ENCODE results near the gene TENM4.

TENM4 gene

GRCh38 chr11:78763664-78764063, 677.2 kb downstream of the TENM4 start:
- DNase-seq = no peak

GRCh38 chr11:78762105-78762504, 678.7 kb downstream of the TENM4 start:
- DNase-seq = no peak

DNA sequence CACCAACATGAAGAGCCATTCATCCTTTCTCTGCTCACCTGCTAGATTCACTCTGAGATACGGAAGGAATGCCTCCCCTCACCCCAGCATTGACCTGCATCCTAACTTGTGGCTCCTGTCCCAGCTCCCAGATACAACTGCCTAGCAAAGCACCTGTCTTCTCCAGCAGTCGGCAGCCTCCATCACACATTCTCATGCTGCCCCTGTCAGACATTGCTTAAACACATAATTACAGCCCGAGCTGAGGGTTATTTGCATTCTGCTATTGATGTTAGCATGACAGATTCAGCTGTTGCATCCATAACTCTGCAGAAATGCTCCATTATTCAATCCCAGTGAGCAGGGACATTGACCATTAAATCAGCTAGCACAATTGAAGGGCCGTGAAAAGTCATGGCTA, 681.8 kb downstream of the TENM4 start:
- DNase-seq = no peak

GRCh38 chr11:78753297-78753696, 687.5 kb downstream of the TENM4 start:
- DNase-seq = no peak

DNA sequence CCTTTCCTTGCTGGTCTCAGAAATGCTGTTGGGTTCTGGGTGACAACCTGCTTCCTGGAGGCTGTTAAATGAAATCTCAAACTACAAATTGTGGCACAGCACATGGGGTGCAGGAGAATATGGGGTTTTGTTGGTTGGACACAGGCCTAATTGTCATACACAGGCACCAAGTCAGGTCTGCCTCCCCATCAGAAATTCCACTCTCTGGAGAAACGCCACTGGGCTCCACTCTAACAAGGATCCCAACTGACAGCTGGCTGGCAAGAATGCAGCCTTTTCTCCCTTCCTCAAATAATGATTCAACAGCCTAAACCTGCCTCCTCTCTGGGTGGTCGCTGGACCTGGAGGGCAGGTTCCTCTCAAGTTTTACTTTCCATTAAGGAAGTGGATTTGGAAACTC, 688.3 kb downstream of the TENM4 start:
- no peak for DNase-seq

DNA sequence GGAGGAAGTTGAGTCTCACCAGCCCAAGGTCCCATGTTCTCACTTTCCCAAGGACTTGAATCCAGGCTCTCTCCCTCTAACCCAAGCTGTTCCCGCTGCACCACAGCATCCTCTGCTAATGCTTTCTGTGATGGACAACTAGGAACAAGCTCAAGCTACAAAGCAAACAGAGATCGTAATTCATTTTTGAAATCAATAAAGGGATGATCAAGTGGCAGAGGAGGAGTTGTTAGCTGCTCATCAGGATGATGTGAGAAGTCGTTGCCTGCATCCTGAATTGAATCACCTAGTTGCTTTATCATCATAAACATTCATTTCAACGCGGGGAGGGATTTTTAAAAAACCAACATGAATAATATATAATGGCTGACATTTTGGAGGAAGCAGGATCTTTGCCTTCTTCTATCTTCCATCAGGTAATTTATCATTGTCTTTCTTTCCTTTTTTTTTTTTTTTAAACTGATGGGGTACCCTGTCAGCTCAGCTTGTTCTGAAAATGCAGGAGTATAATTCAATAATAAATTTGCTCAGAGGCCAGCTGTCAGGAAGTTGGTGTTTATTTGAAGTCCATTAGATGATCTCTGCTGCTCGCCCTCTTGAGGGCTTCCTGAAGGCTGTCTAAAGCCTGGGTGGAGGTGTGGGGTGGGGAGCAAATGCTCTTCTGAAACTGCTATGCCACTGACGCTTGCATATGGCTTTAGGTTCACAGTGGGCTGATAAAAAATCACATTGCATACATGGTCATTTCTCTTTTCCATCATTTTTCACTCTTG, 691.7 kb downstream of the TENM4 start:
- DNase-seq = no peak

DNA sequence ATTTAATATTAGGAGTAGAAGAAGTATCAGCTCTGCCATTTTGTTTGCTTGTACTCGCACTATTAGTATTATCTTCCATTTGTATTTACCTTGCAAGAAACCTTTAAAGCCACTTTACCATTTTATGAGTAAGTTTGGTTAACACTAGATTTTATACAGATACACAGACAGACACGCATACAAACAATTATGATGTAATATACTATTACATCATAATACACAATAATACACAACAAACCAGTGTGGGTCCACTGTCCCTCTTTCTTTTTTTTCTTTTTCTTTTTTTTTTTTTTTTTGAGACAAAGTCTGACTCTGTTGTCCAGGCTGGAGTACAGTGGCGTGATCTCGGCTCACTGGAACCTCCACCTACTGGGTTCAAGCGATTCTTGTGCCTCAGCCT, 695.9 kb downstream of the TENM4 start:
- no peak for DNase-seq

DNA sequence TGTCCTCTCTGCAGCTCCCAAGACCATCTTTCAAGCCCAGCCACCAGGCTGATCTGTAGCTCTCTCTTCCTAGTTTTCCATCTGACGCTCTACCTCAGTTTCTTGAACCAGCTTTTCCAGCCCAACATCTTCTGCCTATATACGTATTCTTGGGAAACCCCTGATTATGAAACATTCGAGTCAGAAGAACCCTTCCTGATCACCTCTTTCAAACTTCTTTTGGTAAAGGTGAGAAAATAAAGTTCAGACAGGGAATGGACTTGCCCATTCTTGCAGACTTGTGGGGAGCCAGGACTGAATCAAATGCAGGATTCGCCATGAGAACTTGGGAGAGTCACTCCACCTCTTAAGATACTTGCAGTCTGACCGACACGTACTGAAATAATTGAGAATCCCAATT, 696.6 kb downstream of the TENM4 start:
- no peak for DNase-seq

DNA sequence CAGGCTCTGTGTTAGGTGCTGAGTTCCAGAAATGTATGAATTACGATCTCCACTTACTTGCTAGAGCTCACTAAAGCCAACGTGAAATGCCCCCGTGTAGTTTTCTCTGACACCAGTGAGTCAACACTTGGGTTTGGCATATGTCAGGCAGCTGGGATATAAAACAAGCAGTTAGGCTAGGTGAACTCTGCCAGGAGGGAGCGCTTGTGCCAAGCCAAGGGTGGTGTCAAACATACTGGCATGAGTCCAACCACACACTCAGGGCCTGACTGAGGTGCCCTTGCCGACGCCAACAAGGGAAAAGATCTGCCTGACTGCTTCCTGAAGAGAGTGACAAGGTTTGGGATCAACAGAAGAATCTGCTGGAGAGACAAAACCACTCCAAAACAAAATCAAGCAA, 698.4 kb downstream of the TENM4 start:
- DNase-seq = no peak

GRCh38 chr11:78741741-78742140, 699.1 kb downstream of the TENM4 start:
- no peak for DNase-seq

- DNase-seq = no peak
These were observed 700.4 kb downstream of the TENM4 start for GRCh38 chr11:78740199-78741071.

- DNase-seq = no peak
These were observed 702.9 kb downstream of the TENM4 start for GRCh38 chr11:78737891-78738290.

- no peak for DNase-seq
These were observed 703.5 kb downstream of the TENM4 start for GRCh38 chr11:78737301-78737700.

- DNase-seq = no peak
These were observed 705.1 kb downstream of the TENM4 start for GRCh38 chr11:78735711-78736110.

GRCh38 chr11:78733031-78733430, 707.8 kb downstream of the TENM4 start:
- no peak for DNase-seq

- no peak for DNase-seq
These were observed 708.6 kb downstream of the TENM4 start for GRCh38 chr11:78732246-78732645.

DNA sequence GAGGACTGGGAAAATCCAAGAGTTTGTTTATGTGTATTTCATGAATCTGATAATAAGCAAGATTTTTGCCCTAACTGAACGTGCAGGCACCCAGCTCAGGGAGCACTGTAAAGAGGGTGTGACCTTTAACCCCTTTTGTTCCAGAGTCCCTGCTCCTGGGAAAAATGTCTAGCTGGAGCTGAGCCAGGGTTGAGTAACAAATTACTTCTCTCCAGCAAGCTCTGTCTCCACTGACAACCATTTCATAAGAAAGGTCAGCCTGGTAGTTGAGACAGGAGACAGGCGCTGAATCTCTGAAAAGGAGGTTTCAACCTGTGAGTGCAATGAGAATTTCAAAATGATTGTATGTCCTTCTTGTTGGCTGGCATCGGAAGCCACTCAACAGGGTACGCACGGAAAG, 709.8 kb downstream of the TENM4 start:
- no peak for DNase-seq

DNA sequence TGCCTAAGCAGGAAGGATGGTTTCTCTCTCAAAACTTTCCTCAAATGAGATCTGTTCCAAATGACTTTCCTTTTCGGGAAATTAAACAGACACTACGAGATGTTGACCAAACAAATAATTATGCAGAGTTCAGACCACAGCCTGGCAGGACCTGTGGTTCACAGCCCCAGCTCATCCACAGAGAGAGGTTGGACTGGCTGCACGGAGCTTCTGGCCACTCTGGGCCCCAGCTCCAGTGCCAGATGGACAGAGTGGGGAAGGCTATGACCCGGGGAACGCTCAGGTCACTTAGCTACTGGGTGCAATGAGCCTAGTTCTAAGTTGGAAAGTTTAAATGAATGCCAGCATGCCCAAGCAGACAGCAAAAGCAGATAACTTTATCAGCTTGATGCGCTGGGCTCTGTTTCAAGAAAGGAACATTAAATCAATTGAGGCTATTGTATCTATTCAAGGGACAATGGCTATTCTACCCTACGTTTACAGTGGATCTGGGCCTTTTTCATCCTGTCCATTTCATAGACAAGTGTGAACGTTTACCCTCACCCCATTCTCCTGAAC, 710.5 kb downstream of the TENM4 start:
- no peak for DNase-seq

GRCh38 chr11:78727816-78728215, 713.0 kb downstream of the TENM4 start:
- DNase-seq = peak; percentile 7

GRCh38 chr11:78725200-78725599, 715.6 kb downstream of the TENM4 start:
- DNase-seq = no peak

DNA sequence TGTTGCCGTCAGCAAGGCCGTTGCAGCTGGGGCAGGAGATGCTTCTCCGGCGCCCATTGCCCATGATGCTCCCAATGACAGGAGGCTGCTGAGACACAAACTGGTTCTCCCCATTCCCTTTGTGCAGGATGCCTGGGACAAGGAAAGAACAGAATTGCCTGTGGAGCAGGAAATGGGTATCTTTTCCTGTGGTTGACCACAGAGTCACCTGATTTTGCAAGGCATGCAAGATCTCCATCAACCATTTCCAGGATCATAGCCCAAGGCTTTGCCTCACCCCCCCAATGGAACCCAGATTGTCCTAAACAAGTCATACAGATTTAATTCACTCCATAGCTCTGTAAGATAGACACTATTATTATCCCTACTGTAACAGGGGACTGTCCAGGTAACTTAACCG, 718.0 kb downstream of the TENM4 start:
- DNase-seq = no peak

DNA sequence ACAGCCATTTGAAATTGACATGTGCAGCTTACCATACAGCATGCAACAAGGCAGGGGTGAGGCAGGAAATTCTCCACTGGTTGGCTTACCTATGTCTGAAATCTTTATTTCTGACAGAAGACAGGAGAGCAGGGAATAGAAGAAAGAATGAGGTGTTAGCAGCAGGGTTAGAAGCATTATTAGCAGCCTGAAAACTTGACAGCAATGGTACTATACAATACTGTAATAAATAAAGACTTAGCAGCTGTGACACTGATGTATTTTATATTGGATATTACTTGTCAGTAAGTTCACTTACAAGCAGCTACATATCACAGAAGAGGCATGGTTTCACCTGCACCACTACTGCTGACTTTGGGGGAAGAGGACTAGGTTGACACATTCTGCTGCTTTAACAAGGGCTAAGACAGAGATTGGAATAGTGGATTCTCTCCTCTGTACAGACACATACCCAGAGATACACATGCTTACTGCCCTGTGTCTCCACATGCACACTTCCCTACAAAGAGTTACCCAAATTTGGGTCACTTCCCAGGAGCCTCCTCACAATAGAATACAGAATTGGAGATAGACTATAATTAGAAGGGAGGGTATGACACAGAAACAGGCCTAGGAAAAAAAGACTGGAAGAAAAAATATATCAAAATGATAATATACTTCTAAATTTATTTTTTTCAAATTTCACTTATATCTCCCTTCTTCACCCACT, 720.4 kb downstream of the TENM4 start:
- DNase-seq = no peak

GRCh38 chr11:78717041-78717440, 723.8 kb downstream of the TENM4 start:
- DNase-seq = no peak

Data from KG1 (cell line).